IgD-negative memory B cell (primary cell): ENCODE measurements around the gene PHF12. TPM values are rescaled to one million over a fixed set of nuclear protein-coding genes. Genes with fewer than 3 reads are reported as not detected.
A peak's percentile ranks its signal among the peaks of the same experiment; 100 is the strongest.

Experiments used
- H3K27ac Mint-ChIP-seq, 3 donors: one replicate each; pipeline ENCODE4 v1.8.0; 2020 to 2022; ENCODE audit warnings: mild to moderate bottlenecking in 3 of 3, mixed read lengths in 3 of 3, moderate library complexity in 1 of 3
- H3K27me3 Mint-ChIP-seq: one replicate; pipeline ENCODE4 v1.8.0; 2021; ENCODE audit warnings: mixed read lengths
- H3K36me3 Mint-ChIP-seq: one replicate; pipeline ENCODE4 v1.8.0; 2020; ENCODE audit warnings: mild to moderate bottlenecking, mixed read lengths
- H3K4me1 Mint-ChIP-seq, 3 donors: one replicate each; pipeline ENCODE4 v1.8.0; 2020 to 2022; ENCODE audit warnings: mixed read lengths in 3 of 3, mild to moderate bottlenecking in 1 of 3
- H3K4me3 Mint-ChIP-seq, 4 donors: one replicate each; pipeline ENCODE4 v1.8.0; 2020 to 2022; ENCODE audit warnings: mild to moderate bottlenecking in 4 of 4, mixed read lengths in 4 of 4, moderate library complexity in 3 of 4
- H3K9me3 Mint-ChIP-seq, 3 donors: one replicate each; pipeline ENCODE4 v1.8.0; 2020 to 2021; ENCODE audit warnings: mixed read lengths in 3 of 3, mild to moderate bottlenecking in 1 of 3
- polyA plus RNA-seq: library from polyadenylated mRNA; unstranded; fragments of 300-500 nt; fragmentation: Illumina TruSeq; gene quantifications from one replicate; pipeline ENCODE4 v1.2.3, GENCODE V29; 2021

The PHF12 gene
- polyA plus RNA-seq, 1 donor from 2014 or later, result 11.6 TPM

- no peaks in the 10 kb centered on the region for H3K36me3 Mint-ChIP-seq
- H3K4me3 Mint-ChIP-seq, result no peak overlapping the region
- H3K27me3 Mint-ChIP-seq, result peaks cover 2% of the 10 kb centered on the region
- peak overlapping the region in 2 of 3 donors; percentile 48 to 67 for H3K27ac Mint-ChIP-seq
- no peaks in the 10 kb centered on the region for H3K9me3 Mint-ChIP-seq
- H3K4me1 Mint-ChIP-seq, result peaks cover 10 to 16% (median 14%) of the 10 kb centered on the region in 3 donors
Observed at GRCh38 chr17:28983286-28984230, 32.2 kb upstream of the PHF12 start.

GRCh38 chr17:28982131-28982793 lies 30.9 kb upstream of the PHF12 start:
- Mint-ChIP-seq H3K4me1 (peaks cover 10 to 16% (median 14%) of the 10 kb centered on the region in 3 donors), H3K27me3 (peaks cover 3% of the 10 kb centered on the region), H3K9me3 (no peaks in the 10 kb centered on the region), H3K4me3 (peak overlapping the region in 3 of 4 donors; percentile 44 to 68 (median 56)), H3K27ac (peak overlapping the region; percentile 48 to 91 (median 67)), H3K36me3 (no peaks in the 10 kb centered on the region)

GRCh38 chr17:28978356-28978964 lies 27.1 kb upstream of the PHF12 start:
- Mint-ChIP-seq H3K4me1 (peaks cover 10 to 14% (median 13%) of the 10 kb centered on the region in 3 donors), H3K27ac (peak overlapping the region in 1 of 3 donors; percentile 86), H3K4me3 (no peak overlapping the region), H3K27me3 (peaks cover 5% of the 10 kb centered on the region), H3K36me3 (no peaks in the 10 kb centered on the region), H3K9me3 (no peaks in the 10 kb centered on the region)

GRCh38 chr17:28977659-28978355 lies 26.5 kb upstream of the PHF12 start:
- peaks cover 7 to 8% (median 8%) of the 10 kb centered on the region in 3 donors for H3K4me1 Mint-ChIP-seq
- H3K9me3 Mint-ChIP-seq, result no peaks in the 10 kb centered on the region
- H3K4me3 Mint-ChIP-seq, result no peak overlapping the region
- H3K27ac Mint-ChIP-seq, result peak overlapping the region in 1 of 3 donors; percentile 86
- no peaks in the 10 kb centered on the region for H3K36me3 Mint-ChIP-seq
- H3K27me3 Mint-ChIP-seq, result peaks cover 5% of the 10 kb centered on the region

- Mint-ChIP-seq H3K27me3 (peaks cover 5% of the 10 kb centered on the region), H3K4me1 (no peaks in the 10 kb centered on the region), H3K36me3 (no peaks in the 10 kb centered on the region), H3K9me3 (no peaks in the 10 kb centered on the region), H3K4me3 (no peak overlapping the region), H3K27ac (no peak overlapping the region)
Observed at GRCh38 chr17:28975646-28976045, 24.3 kb upstream of the PHF12 start.

GRCh38 chr17:28975031-28975430 lies 23.7 kb upstream of the PHF12 start:
- Mint-ChIP-seq H3K4me3 (no peak overlapping the region), H3K27me3 (peaks cover 5% of the 10 kb centered on the region), H3K27ac (no peak overlapping the region)

GRCh38 chr17:28974451-28974850 lies 23.1 kb upstream of the PHF12 start:
- Mint-ChIP-seq H3K27ac (peak overlapping the region in 1 of 3 donors; percentile 24), H3K4me1 (no peaks in the 10 kb centered on the region), H3K27me3 (peaks cover 5% of the 10 kb centered on the region), H3K9me3 (no peaks in the 10 kb centered on the region), H3K36me3 (no peaks in the 10 kb centered on the region), H3K4me3 (no peak overlapping the region)

More at GRCh38 chr17:28975031-28975430, 23.7 kb upstream of the PHF12 start:
- Mint-ChIP-seq H3K4me1 (no peaks in the 10 kb centered on the region), H3K9me3 (no peaks in the 10 kb centered on the region), H3K36me3 (no peaks in the 10 kb centered on the region)

GRCh38 chr17:28973425-28973824 lies 22.1 kb upstream of the PHF12 start:
- H3K4me1 Mint-ChIP-seq, result no peaks in the 10 kb centered on the region
- no peaks in the 10 kb centered on the region for H3K9me3 Mint-ChIP-seq
- peaks cover 5% of the 10 kb centered on the region for H3K27me3 Mint-ChIP-seq
- no peak overlapping the region for H3K4me3 Mint-ChIP-seq
- H3K27ac Mint-ChIP-seq, result no peak overlapping the region
- H3K36me3 Mint-ChIP-seq, result no peaks in the 10 kb centered on the region

GRCh38 chr17:28972437-28972836 lies 21.1 kb upstream of the PHF12 start:
- H3K27ac Mint-ChIP-seq, result no peak overlapping the region
- H3K4me1 Mint-ChIP-seq, result no peaks in the 10 kb centered on the region
- H3K9me3 Mint-ChIP-seq, result no peaks in the 10 kb centered on the region
- no peak overlapping the region for H3K4me3 Mint-ChIP-seq
- peaks cover 2% of the 10 kb centered on the region for H3K27me3 Mint-ChIP-seq
- H3K36me3 Mint-ChIP-seq, result no peaks in the 10 kb centered on the region

- no peak overlapping the region for H3K27ac Mint-ChIP-seq
- peaks cover 2% of the 10 kb centered on the region for H3K27me3 Mint-ChIP-seq
- no peaks in the 10 kb centered on the region for H3K9me3 Mint-ChIP-seq
- H3K4me3 Mint-ChIP-seq, result no peak overlapping the region
- no peaks in the 10 kb centered on the region for H3K36me3 Mint-ChIP-seq
- H3K4me1 Mint-ChIP-seq, result peaks cover 0 to 5% (median 4%) of the 10 kb centered on the region in 3 donors
Observed at GRCh38 chr17:28970879-28971278, 19.6 kb upstream of the PHF12 start.

- no peaks in the 10 kb centered on the region for H3K9me3 Mint-ChIP-seq
- H3K36me3 Mint-ChIP-seq, result no peaks in the 10 kb centered on the region
- no peak overlapping the region for H3K27ac Mint-ChIP-seq
- peaks cover 5% of the 10 kb centered on the region for H3K27me3 Mint-ChIP-seq
- no peak overlapping the region for H3K4me3 Mint-ChIP-seq
- H3K4me1 Mint-ChIP-seq, result peaks cover 0 to 7% (median 5%) of the 10 kb centered on the region in 3 donors
Observed at GRCh38 chr17:28969706-28970393, 18.5 kb upstream of the PHF12 start.

GRCh38 chr17:28968914-28969295 lies 17.6 kb upstream of the PHF12 start:
- H3K9me3 Mint-ChIP-seq, result no peaks in the 10 kb centered on the region
- peaks cover 0 to 7% (median 5%) of the 10 kb centered on the region in 3 donors for H3K4me1 Mint-ChIP-seq
- no peak overlapping the region for H3K4me3 Mint-ChIP-seq
- no peaks in the 10 kb centered on the region for H3K36me3 Mint-ChIP-seq
- H3K27me3 Mint-ChIP-seq, result peaks cover 3% of the 10 kb centered on the region
- H3K27ac Mint-ChIP-seq, result no peak overlapping the region

GRCh38 chr17:28968231-28968913 lies 17.1 kb upstream of the PHF12 start:
- no peak overlapping the region for H3K27ac Mint-ChIP-seq
- peaks cover 0 to 7% (median 5%) of the 10 kb centered on the region in 3 donors for H3K4me1 Mint-ChIP-seq
- H3K36me3 Mint-ChIP-seq, result no peaks in the 10 kb centered on the region
- H3K4me3 Mint-ChIP-seq, result no peak overlapping the region
- peaks cover 4% of the 10 kb centered on the region for H3K27me3 Mint-ChIP-seq
- H3K9me3 Mint-ChIP-seq, result no peaks in the 10 kb centered on the region
